HL-60/S4 treated with retinoic acid at 250 ng/mL for 4 days and 3 days (cell line): Measurements from ENCODE around the gene ADSS1.

Experiments
- in situ Hi-C: fragments of 300-500 bp; cut with MboI; formaldehyde crosslinking; loops from 2 replicates; pipeline ENCODE4 v1.7.0; 2022; ENCODE audit warnings: low sequenced_read_pairs

The ADSS1 gene

DNA sequence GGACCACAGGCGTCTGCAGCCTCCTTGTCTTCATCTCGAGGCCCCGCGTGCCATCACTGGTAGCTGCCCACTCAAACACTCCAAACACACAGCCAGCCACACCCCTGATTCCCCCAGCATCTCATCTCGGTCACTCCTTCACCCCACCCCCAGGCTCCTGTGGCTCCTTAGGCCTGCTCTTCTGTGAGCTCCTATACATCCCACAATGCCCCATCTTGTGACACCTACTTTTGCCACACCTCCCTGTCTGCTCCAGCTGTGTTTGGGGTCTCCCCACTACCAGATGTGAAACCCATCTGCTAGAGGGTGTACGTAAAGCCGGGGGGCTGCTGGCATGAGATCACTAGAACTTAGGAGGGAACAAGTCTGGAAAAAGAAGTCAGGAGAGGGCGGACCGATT, 67.4 kb downstream of the ADSS1 start:
- in situ Hi-C loops: no loop called here

- in situ Hi-C loops: no loop called here
Measured at GRCh38 chr14:104792101-104792884, 68.3 kb downstream of the ADSS1 start.

- in situ Hi-C loops: no loop called here
Measured at GRCh38 chr14:104792945-104793702, 69.1 kb downstream of the ADSS1 start.

DNA sequence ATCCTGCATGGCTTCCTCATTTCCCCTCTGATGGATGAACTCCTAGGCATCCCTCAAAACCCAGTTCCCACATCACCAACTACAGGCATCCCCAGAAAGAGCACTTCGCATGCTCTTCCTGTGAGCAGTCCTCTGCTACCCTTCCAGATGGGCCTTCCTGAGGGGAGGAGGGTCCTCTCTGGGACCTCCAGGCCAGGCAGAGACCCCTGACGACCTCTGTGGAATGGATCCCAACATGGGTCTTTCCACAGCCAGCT, 69.6 kb downstream of the ADSS1 start:
- in situ Hi-C loops: no loop called here

DNA sequence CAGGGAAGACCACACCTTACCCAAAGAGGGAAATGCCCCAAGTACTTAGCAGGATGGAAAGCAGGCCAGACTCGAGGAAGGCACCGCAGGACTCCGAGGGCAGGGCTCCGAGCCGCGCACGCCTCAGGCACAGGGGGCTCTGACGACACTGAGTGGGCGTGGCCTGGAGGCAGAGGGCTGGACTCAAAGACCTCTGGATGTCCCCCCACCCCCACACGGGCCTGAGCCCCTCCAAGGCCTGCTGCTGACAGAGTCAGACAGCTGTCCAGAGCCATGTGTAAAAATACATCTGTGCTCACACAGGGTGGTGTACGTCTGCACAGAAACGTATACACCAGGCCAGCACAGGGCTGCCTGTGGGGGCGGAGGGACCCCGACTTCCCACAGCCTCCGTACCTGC, 70.1 kb downstream of the ADSS1 start:
- in situ Hi-C loops: no loop called here

DNA sequence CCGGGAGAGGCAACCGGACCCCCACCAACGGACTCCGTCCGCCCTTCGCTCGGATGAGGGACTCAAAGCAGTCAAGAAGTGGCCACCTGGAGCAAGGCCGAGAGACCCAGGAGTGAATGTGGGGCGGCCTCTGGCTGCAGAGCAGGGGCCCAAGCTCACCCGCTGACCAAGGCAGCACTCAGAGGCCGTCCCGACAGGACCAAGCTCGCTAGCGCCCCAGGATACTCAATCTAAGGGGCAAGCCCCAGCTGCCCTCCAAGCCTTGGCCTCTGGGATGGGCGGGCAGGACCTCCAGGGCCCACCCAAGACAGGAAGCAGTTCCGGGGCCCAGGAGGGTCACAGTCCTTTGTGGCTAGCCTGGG, 70.6 kb downstream of the ADSS1 start:
- in situ Hi-C loops: no loop called here

GRCh38 chr14:104794993-104795780, 71.2 kb downstream of the ADSS1 start, which contains the start of gene AKT1:
AKT1 (minus strand) TSS chr14:104795748; CDS start chr14:104792643, 3,105 bp downstream.
- in situ Hi-C loops: no loop called here

- in situ Hi-C loops: no loop called here
Measured at GRCh38 chr14:104795781-104796686, 72.0 kb downstream of the ADSS1 start.

GRCh38 chr14:104796687-104797081, 72.7 kb downstream of the ADSS1 start:
- in situ Hi-C loops: no loop called here
